SIG-M5 treated with dmso at 0.1 percent for 504 hours (cell line): ENCODE measurements around the gene MDP1.
A peak's percentile ranks its signal among the peaks of the same experiment; 100 is the strongest.
"Not testable (repeated sequence)": the region's sequence is repeated elsewhere in the genome, so short reads cannot be mapped to it uniquely, and the experiment has no call there.

Experiments used
- DNase-seq: peaks from one replicate; lab custom pipeline; 2025; ENCODE audit not compliant: unreplicated experiment; lab: John Stamatoyannopoulos, UW

The MDP1 gene

GRCh38 chr14:24251880-24252288, 36.0 kb upstream of the MDP1 start:
- no peak for DNase-seq

- DNase-seq: no peak
Measured at GRCh38 chr14:24250354-24250753, 34.5 kb upstream of the MDP1 start.

- DNase-seq: no peak
Measured at GRCh38 chr14:24249230-24250021, 33.6 kb upstream of the MDP1 start.

GRCh38 chr14:24247422-24247821, 31.6 kb upstream of the MDP1 start:
- DNase-seq: no peak

- peak; percentile 11 for DNase-seq
Measured at GRCh38 chr14:24246765-24247212, 30.9 kb upstream of the MDP1 start.

DNA sequence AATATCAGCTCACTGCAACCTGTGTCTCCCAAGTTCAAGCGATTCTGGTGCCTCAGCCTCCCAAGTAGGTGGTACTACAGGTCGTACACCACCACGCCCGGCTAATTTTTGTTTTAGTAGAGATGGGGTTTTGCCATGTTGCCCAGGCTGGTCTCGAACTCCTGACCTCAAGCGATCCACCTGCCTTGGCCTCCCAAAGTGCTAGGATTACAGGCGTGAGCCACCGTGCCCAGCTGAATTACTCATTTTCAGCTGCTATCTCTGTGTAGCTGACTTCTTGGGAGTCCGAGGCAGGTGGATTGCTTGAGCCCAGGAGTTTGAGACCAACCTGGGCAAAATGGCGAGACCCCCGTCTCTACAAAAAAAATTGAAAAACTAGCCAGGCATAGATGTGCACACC, 29.5 kb upstream of the MDP1 start:
- DNase-seq: not testable (repeated sequence)

DNA sequence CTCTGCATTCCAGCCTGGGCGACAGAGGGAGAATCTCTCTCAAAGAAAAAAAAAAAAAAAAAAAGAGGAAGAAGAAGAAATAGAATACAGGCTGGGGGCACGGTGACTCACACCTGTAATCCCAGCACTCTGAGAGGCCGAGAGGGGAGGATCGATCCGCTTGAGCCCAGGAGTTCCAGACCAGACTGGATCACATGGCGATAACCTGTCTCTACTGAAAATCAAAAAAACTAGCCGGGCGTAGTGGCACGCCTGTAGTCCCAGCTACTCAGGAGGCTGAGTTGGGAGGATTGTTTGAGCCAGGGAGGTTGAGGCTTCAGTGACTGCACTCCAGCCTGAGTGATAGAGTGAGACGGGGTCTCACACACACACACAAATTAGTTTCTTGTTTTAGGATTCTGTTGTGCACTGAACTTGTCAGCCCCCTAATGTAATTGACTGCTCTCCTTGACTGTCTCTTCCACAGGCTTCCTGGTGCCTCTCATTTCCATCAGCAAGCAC, 27.5 kb upstream of the MDP1 start:
- peak; percentile 53 for DNase-seq

DNA sequence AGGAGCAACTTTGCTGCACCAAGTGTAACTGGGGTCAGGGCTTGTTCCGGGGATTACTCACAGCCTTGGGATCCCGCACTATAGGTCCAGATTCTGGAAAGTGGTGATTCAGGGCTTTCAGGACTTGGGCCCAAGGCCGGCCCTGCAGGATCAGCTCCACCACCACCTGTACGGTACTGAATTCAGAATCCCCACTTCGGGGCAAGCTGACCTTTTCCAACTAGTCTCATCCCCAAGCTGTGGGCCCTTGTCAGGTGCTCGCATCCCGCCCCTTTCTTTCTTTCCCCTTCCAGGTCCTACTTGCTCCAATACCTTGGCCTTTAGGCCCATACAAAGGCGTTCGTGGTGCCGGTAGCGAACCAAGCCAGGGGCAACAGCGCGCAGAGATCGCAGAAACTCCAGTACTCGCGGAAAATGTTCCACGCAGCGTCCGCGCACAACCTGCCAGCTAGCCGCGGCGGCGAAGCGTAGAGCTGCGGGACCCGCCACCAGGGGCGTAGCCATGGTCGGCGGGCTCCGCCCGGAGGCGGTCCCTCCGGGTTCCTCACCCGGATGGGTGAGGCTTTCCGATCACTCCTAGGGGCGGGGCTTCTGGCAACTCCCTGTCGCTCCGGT, 26.1 kb upstream of the MDP1 start:
- DNase-seq: peak; percentile 96

- DNase-seq: no peak
Measured at GRCh38 chr14:24240110-24240918, 24.4 kb upstream of the MDP1 start.

- DNase-seq: no peak
Measured at GRCh38 chr14:24238527-24239037, 22.7 kb upstream of the MDP1 start.

DNA sequence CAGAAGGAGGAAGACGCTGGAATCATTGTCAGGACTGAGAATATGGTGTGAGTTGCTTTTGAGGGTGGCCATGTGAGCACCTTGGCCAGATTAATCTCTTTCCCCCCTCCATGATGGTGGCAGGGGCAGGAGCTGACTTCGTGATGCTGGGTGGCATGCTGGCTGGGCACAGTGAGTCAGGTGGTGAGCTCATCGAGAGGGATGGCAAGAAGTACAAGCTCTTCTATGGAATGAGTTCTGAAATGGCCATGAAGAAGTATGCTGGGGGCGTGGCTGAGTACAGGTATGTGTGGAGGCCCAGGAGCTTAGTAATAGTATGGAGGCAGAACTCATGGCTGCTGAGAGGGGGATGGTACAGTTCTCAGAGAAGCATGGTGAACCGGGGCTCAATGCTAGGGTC, 22.3 kb upstream of the MDP1 start:
- DNase-seq: no peak

GRCh38 chr14:24237463-24237955, 21.6 kb upstream of the MDP1 start:
- DNase-seq: no peak

GRCh38 chr14:24236689-24237462, 21.0 kb upstream of the MDP1 start:
- no peak for DNase-seq

DNA sequence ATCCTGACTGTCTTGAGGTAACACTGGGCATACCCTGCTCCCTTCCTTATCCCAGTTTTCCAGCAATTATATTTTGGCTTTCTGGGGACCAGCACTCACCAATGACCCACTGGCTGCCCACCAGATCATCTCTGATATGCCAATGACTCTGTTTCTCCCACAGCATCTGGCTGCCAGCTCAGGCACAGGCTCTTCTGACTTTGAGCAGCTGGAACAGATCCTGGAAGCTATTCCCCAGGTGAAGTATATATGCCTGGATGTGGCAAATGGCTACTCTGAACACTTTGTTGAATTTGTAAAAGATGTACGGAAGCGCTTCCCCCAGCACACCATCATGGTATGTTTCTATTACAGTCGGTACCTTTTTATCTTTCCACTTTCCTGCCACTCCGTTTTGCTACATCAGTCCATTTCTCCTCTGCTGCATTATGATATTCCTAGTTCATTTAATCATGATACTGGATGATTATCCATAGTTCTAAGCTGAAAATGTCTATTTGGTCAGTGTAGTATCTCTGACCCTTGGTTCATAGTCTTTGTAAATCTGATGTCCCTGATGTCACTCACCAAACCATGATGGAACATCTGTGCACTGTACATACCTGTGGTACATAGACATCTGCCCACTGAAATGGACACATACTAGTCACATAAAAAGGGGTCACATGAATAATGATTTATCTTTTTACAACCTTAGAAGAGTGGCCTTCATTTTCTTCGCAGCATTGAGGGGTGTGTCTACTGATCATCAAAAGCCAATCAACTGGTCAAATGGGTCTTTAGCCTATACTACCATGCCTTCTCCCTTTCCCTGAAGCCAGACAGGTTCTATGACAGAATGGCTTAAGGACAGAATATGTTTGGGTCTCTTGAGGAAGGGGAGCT, 20.2 kb upstream of the MDP1 start:
- DNase-seq: no peak

GRCh38 chr14:24234095-24235005, 18.5 kb upstream of the MDP1 start:
- DNase-seq: no peak

GRCh38 chr14:24233538-24233866, 17.6 kb upstream of the MDP1 start:
- no peak for DNase-seq

- peak; percentile 90 for DNase-seq
Measured at GRCh38 chr14:24232645-24233537, 17.0 kb upstream of the MDP1 start, which contains the start of gene GMPR2. Gene GMPR2 (plus strand): TSS chr14:24232929. CDS start chr14:24233254, 325 bp downstream.
